ENCODE data around the gene DNM2. TPM values are rescaled to one million over a fixed set of nuclear protein-coding genes. Genes with fewer than 3 reads are reported as not detected.

The DNM2 gene
- total and polyA plus RNA-seq, 2 of the 13 experiments (the other 11 are each of a cell fraction or from before 2014, with no cell fraction given), result 41.7 to 59.8 TPM

DNA sequence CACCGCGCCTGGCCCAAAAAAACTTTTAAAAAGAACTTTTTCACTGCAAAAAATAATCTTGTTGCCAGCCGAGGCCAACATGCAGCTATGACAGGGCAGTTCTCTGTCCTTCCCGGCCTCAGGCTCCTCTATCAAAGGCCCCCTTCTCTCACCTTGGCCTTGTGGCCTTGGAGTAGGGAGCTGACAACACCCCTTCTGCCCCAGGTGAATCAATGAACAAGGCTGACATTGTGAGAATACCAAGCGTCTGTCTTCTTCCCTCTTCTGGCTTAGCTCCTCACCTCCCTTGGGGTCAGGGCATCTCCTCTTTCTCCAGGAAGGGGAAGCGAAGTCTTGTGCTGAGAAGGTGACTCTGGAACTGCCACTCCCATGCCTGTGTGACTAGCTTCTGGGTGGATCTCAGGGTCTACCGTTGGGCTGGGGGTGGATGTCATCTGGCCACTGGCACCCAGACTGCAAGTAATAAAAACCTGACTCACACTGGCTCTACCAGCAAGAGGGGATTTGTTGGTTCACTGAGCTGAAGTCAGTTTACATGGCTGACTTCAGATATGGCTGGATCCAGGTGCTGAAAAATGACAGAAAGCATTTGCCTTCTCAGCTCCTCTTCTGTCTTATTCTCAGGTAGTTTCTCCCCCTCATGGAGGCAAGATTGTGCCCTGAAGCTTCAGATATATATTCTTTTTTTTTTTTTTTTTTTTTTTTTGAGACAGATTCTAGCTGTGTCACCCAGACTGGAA is 136.6 kb downstream of the DNM2 start (continued):
- peak; percentile 9; the same call in 1 of the 2 replicates for TF ChIP-seq NCOA2 (CRISPR knock-in tag; IDR thresholded peaks at IDR 0.05)
- TF ChIP-seq DPF2 (CRISPR knock-in tag; IDR thresholded peaks at IDR 0.05; ENCODE audit: borderline replicate concordance, low read depth), result no peak
- TF ChIP-seq SIN3B (IDR thresholded peaks at IDR 0.05; ENCODE audit: low read length), result no peak
- no peak for TF ChIP-seq ZNF20 (CRISPR knock-in tag; IDR thresholded peaks at IDR 0.05)
- TF ChIP-seq SIN3A (IDR thresholded peaks at IDR 0.05; ENCODE audit: borderline replicate concordance, low read depth, low read length), result no peak
- no peak for TF ChIP-seq ZNF878 (CRISPR knock-in tag; IDR thresholded peaks at IDR 0.05)
- TF ChIP-seq, protein P1, sequence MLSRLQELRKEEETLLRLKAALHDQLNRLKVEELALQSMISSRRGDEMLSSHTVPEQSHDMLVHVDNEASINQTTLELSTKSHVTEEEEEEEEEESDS (CRISPR knock-in tag; IDR thresholded peaks at IDR 0.05; ENCODE audit: borderline replicate concordance), result no peak
- TF ChIP-seq SOX13 (IDR thresholded peaks at IDR 0.05), result no peak
- no peak for TF ChIP-seq SOX13 (CRISPR knock-in tag; conservative IDR thresholded peaks at IDR 0.05 in 1 of 2, IDR thresholded peaks at IDR 0.05 in 1 of 2)
- no peak for TF ChIP-seq ESRRA (CRISPR knock-in tag; IDR thresholded peaks at IDR 0.05; ENCODE audit: low read depth)
- TF ChIP-seq ZNF776 (CRISPR knock-in tag; IDR thresholded peaks at IDR 0.05), result no peak

DNA sequence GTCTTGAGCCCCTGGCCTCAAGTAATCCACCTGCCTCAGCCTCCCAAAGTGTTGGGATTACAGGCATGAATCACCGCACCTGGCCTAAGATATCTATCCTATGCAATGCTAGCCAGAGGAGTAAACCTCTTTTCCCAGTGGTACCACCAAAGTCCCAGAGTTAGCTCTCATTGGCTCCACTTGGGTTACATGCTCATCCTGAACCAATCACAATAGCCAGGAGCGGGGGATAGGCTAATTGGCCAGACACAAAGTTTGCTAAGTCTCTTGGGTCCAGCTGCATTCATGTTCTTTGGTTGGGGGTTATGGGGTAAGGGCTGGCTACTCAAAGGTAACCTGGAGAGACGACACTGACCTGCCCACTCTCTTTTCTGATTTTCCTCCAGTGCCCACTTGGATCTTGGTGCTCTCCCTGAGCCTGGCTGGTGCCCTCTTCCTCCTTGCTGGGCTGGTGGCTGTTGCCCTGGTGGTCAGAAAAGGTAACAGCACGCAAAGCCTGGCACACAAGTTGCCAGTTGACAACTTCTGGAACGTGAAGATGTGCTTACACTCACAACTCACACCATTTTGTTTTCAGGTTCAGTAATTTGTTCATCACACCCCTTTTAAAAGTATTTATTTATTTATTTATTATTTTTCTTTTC is 138.1 kb downstream of the DNM2 start:
- Histone ChIP-seq H3K27me3 (ENCODE audit: control insufficient read depth in 1 of 2, insufficient read depth in 2 of 2, low read length in 2 of 2) (no peaks in the 10 kb centered on the region), H3K4me1 (ENCODE audit: insufficient read depth, low read length) (peaks cover 36% of the 10 kb centered on the region), H3K4me2 (ENCODE audit: low read depth, low read length) (no peak overlapping the region), H4K20me1 (ENCODE audit: insufficient read depth, low read length) (no peaks in the 10 kb centered on the region), H3K4me3 (replicated peaks in 1 of 3; ENCODE audit: insufficient read depth in 1 of 3, low read depth in 2 of 3, low read length in 3 of 3) (no peak overlapping the region), H3K27ac (ENCODE audit: extremely low read length, insufficient read depth, low read length) (no peak overlapping the region), H3K9ac (ENCODE audit: insufficient read depth, low read depth, low read length) (no peak overlapping the region), H3K9me3 (ENCODE audit: low read length) (no peaks in the 10 kb centered on the region), H3K79me2 (ENCODE audit: insufficient read depth, low read length) (no peaks in the 10 kb centered on the region), H2AFZ (ENCODE audit: low read length) (no peak overlapping the region), H3K36me3 (replicated peaks in 1 of 2; ENCODE audit: control insufficient read depth in 1 of 2, insufficient read depth in 2 of 2, low read length in 2 of 2) (no peaks in the 10 kb centered on the region)
- DNase-seq (ENCODE audit: low spot score) (no peak), ATAC-seq (peak; percentile 41), FAIRE-seq (no peak)
- intact Hi-C loops (cut with micrococcal nuclease; ENCODE audit: unreplicated experiment) (no loop called here), in situ Hi-C loops (cut with HindIII; ENCODE audit: extremely low pct_ligation_motif_present, low pct_unique_long_range_greater_than_20kb) (no loop called here)
- WGBS (ENCODE audit: low lambda C conversion rate), result 51% methylated on average over 5 of the region's 5 CpGs
- ChIA-PET CTCF (ENCODE audit: low intra/inter-chr PET ratio, low total read pairs) (no interaction called here), POLR2A (no interaction called here)
- BruUV-seq (replicated peaks), result no TSS peak
- TF ChIP-seq, protein P2, sequence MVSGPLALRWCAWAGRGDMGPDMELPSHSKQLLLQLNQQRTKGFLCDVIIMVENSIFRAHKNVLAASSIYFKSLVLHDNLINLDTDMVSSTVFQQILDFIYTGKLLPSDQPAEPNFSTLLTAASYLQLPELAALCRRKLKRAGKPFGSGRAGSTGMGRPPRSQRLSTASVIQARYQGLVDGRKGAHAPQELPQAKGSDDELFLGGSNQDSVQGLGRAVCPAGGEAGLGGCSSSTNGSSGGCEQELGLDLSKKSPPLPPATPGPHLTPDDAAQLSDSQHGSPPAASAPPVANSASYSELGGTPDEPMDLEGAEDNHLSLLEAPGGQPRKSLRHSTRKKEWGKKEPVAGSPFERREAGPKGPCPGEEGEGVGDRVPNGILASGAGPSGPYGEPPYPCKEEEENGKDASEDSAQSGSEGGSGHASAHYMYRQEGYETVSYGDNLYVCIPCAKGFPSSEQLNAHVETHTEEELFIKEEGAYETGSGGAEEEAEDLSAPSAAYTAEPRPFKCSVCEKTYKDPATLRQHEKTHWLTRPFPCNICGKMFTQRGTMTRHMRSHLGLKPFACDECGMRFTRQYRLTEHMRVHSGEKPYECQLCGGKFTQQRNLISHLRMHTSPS (CRISPR knock-in tag; IDR thresholded peaks at IDR 0.05; ENCODE audit: low read depth), result peak; percentile 52; the same call in 1 of the 2 replicates
- TF ChIP-seq GTF2F1 (IDR thresholded peaks at IDR 0.05; ENCODE audit: low read length) (no peak), ZNF773 (CRISPR knock-in tag; IDR thresholded peaks at IDR 0.05; ENCODE audit: borderline replicate concordance) (no peak), MAFF (IDR thresholded peaks at IDR 0.05; ENCODE audit: low read depth, low read length) (no peak), ZNF33B (CRISPR knock-in tag; IDR thresholded peaks at IDR 0.05) (no peak), DPF2 (CRISPR knock-in tag; IDR thresholded peaks at IDR 0.05; ENCODE audit: borderline replicate concordance, low read depth) (no peak)
- TF ChIP-seq, protein P3, sequence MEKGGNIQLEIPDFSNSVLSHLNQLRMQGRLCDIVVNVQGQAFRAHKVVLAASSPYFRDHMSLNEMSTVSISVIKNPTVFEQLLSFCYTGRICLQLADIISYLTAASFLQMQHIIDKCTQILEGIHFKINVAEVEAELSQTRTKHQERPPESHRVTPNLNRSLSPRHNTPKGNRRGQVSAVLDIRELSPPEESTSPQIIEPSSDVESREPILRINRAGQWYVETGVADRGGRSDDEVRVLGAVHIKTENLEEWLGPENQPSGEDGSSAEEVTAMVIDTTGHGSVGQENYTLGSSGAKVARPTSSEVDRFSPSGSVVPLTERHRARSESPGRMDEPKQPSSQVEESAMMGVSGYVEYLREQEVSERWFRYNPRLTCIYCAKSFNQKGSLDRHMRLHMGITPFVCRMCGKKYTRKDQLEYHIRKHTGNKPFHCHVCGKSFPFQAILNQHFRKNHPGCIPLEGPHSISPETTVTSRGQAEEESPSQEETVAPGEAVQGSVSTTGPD (CRISPR knock-in tag; IDR thresholded peaks at IDR 0.05), result no peak
- TF ChIP-seq, protein P4, sequence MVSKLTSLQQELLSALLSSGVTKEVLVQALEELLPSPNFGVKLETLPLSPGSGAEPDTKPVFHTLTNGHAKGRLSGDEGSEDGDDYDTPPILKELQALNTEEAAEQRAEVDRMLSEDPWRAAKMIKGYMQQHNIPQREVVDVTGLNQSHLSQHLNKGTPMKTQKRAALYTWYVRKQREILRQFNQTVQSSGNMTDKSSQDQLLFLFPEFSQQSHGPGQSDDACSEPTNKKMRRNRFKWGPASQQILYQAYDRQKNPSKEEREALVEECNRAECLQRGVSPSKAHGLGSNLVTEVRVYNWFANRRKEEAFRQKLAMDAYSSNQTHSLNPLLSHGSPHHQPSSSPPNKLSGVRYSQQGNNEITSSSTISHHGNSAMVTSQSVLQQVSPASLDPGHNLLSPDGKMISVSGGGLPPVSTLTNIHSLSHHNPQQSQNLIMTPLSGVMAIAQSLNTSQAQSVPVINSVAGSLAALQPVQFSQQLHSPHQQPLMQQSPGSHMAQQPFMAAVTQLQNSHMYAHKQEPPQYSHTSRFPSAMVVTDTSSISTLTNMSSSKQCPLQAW (CRISPR knock-in tag; IDR thresholded peaks at IDR 0.05), result no peak

Data from HepG2 (cell line).